Measurements from ENCODE around the gene PTPRT.
"Not testable (repeated sequence)": the region's sequence is repeated elsewhere in the genome, so short reads cannot be mapped to it uniquely, and the experiment has no call there.

The PTPRT gene

GRCh38 chr20:42255821-42256220 is 933.9 kb downstream of the PTPRT start:
- no peak for DNase-seq

GRCh38 chr20:42254673-42255072 is 935.0 kb downstream of the PTPRT start:
- DNase-seq = no peak

- no peak for DNase-seq
Observed at GRCh38 chr20:42252116-42252515, 937.6 kb downstream of the PTPRT start.

- no peak for DNase-seq
Observed at GRCh38 chr20:42218621-42219374, 970.9 kb downstream of the PTPRT start.

- DNase-seq = no peak
Observed at GRCh38 chr20:42214074-42214473, 975.6 kb downstream of the PTPRT start.

GRCh38 chr20:42212391-42212790 is 977.3 kb downstream of the PTPRT start:
- DNase-seq = no peak

GRCh38 chr20:42206557-42206956 is 983.1 kb downstream of the PTPRT start:
- not testable (repeated sequence) for DNase-seq

GRCh38 chr20:42204109-42204660 is 985.5 kb downstream of the PTPRT start:
- no peak for DNase-seq

- DNase-seq = no peak
Observed at GRCh38 chr20:42197599-42197998, 992.1 kb downstream of the PTPRT start.

GRCh38 chr20:42193119-42193518 is 996.6 kb downstream of the PTPRT start:
- no peak for DNase-seq

- no peak for DNase-seq
Observed at GRCh38 chr20:42192321-42192720, 997.4 kb downstream of the PTPRT start.

GRCh38 chr20:42191140-42191860 is 998.4 kb downstream of the PTPRT start:
- no peak for DNase-seq

GRCh38 chr20:42190084-42190483 is 999.6 kb downstream of the PTPRT start:
- DNase-seq = no peak

- no peak for DNase-seq
Observed at GRCh38 chr20:42186337-42186736, 1003.4 kb downstream of the PTPRT start.

GRCh38 chr20:42183147-42183546 is 1006.6 kb downstream of the PTPRT start:
- DNase-seq = no peak

- DNase-seq = no peak
Observed at GRCh38 chr20:42181064-42181463, 1008.6 kb downstream of the PTPRT start.

- DNase-seq = no peak
Observed at GRCh38 chr20:42179768-42180167, 1009.9 kb downstream of the PTPRT start.

- no peak for DNase-seq
Observed at GRCh38 chr20:42173440-42173839, 1016.3 kb downstream of the PTPRT start.

GRCh38 chr20:42164121-42164890 is 1025.4 kb downstream of the PTPRT start:
- no peak for DNase-seq

GRCh38 chr20:42161228-42161829 is 1028.4 kb downstream of the PTPRT start:
- DNase-seq = no peak

- no peak for DNase-seq
Observed at GRCh38 chr20:42159808-42160207, 1029.9 kb downstream of the PTPRT start.

GRCh38 chr20:42158272-42158671 is 1031.4 kb downstream of the PTPRT start:
- no peak for DNase-seq

GRCh38 chr20:42155586-42155985 is 1034.1 kb downstream of the PTPRT start:
- no peak for DNase-seq

Data from activated CD4-positive, alpha-beta T cell treated with anti-CD3 and anti-CD28 coated beads for 48 hours (primary cell).